KMS-11 (cell line): ENCODE measurements around the gene DTL.

Experiments
- H2AFZ ChIP-seq: fragments of 200-600 bp; sonication (generic); 2 replicates; pipeline ENCODE4 v1.6.1; 2016; ENCODE audit warnings: antibody characterized with exemption, mixed run types, low read depth
- H3K27ac ChIP-seq: fragments of 200-600 bp; sonication (generic); 2 replicates; pipeline ENCODE4 v1.6.1; 2016; ENCODE audit warnings: mild to moderate bottlenecking, mixed run types
- H3K27me3 ChIP-seq: fragments of 200-600 bp; sonication (generic); 2 replicates; pipeline ENCODE4 v1.6.1; 2017; ENCODE audit warnings: mild to moderate bottlenecking, low read depth, mixed run types, moderate library complexity; ENCODE audit not compliant: insufficient read depth
- H3K36me3 ChIP-seq: fragments of 200-600 bp; sonication (generic); 2 replicates; pipeline ENCODE4 v1.6.1; 2017; ENCODE audit warnings: mild to moderate bottlenecking, mixed run types; ENCODE audit not compliant: insufficient read depth
- H3K4me1 ChIP-seq: fragments of 200-600 bp; sonication (generic); 2 replicates; pipeline ENCODE4 v1.6.1; 2016; ENCODE audit warnings: mild to moderate bottlenecking, low read depth, mixed run types; ENCODE audit not compliant: poor library complexity, severe bottlenecking
- H3K4me2 ChIP-seq: fragments of 200-600 bp; sonication (generic); 2 replicates; pipeline ENCODE4 v1.7.0; 2016; ENCODE audit warnings: mild to moderate bottlenecking, mixed run types
- H3K4me3 ChIP-seq: fragments of 200-600 bp; sonication (generic); IDR thresholded peaks from 2 replicates; pipeline ENCODE4 v1.6.1; 2017; ENCODE audit warnings: low read depth, low read length, mixed read lengths; ENCODE audit not compliant: insufficient read depth
- H3K79me2 ChIP-seq: fragments of 200-600 bp; sonication (generic); 2 replicates; pipeline ENCODE4 v1.6.1; 2016; ENCODE audit warnings: low read depth, mixed run types; ENCODE audit not compliant: insufficient read depth
- H3K9ac ChIP-seq: fragments of 200-600 bp; sonication (generic); 2 replicates; pipeline ENCODE4 v1.6.1; 2016; ENCODE audit warnings: mild to moderate bottlenecking, mixed run types
- H4K20me1 ChIP-seq: fragments of 200-600 bp; sonication (generic); 2 replicates; pipeline ENCODE4 v1.6.1; 2016; ENCODE audit warnings: mild to moderate bottlenecking, mixed run types; ENCODE audit not compliant: insufficient read depth
- TF ChIP-seq, protein P1 (sequence below): fragments of 200-600 bp; sonication (generic); conservative IDR thresholded peaks from 2 replicates; pipeline ENCODE4 v1.6.1; 2017; ENCODE audit warnings: low read depth, mild to moderate bottlenecking, antibody characterized with exemption, low read length, moderate library complexity, mixed read lengths

DTL gene

DNA sequence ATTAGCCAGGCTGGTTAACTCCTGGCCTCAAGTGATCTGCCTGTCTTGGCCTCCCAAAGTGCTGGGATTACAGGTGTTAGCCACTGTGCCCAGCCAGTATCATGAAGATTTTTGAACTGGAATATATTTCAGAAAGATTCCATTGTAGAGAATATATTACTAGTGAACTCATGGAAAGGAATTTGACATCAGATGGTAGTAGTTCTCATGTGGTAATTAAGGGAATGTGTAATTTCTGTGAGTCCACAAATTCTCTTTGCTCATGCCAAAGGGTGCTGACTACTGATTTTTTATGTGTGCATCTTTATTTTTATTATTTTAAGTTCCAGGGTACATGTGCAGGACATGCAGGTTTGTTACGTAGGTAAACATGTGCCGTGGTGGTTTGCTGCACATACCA, 10.4 kb downstream of the DTL start:
- TF ChIP-seq, protein P1, sequence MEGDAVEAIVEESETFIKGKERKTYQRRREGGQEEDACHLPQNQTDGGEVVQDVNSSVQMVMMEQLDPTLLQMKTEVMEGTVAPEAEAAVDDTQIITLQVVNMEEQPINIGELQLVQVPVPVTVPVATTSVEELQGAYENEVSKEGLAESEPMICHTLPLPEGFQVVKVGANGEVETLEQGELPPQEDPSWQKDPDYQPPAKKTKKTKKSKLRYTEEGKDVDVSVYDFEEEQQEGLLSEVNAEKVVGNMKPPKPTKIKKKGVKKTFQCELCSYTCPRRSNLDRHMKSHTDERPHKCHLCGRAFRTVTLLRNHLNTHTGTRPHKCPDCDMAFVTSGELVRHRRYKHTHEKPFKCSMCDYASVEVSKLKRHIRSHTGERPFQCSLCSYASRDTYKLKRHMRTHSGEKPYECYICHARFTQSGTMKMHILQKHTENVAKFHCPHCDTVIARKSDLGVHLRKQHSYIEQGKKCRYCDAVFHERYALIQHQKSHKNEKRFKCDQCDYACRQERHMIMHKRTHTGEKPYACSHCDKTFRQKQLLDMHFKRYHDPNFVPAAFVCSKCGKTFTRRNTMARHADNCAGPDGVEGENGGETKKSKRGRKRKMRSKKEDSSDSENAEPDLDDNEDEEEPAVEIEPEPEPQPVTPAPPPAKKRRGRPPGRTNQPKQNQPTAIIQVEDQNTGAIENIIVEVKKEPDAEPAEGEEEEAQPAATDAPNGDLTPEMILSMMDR = no peak
- Histone ChIP-seq H3K79me2 (peaks cover 60% of the 10 kb centered on the region), H3K4me2 (no peak overlapping the region), H3K4me1 (peaks cover 12% of the 10 kb centered on the region), H3K4me3 (no peak overlapping the region), H2AFZ (no peak overlapping the region), H4K20me1 (peaks cover 2% of the 10 kb centered on the region), H3K27ac (no peak overlapping the region), H3K36me3 (peaks cover 7% of the 10 kb centered on the region; the same call in 1 of the 2 replicates), H3K27me3 (no peaks in the 10 kb centered on the region), H3K9ac (no peak overlapping the region)

DNA sequence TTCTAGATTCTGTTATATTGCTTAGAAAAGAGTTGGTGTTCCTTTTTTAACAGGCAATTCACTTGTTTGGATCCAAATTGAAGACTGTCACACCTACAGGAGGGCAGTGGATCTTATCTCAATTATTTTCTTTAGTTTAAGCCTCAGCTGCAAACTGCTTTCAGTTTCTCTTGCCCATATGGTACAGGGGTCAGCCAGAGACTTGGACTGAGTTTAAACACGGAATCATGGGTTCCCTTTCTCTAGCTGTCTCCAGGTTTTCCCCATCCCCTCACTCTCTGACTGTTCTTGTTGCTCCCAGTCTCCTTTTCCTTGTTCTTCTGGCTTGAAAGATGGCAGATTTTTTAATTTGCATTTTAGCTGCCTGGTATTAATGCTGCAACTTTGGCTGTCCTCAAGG, 18.4 kb downstream of the DTL start:
- H3K4me2 ChIP-seq = no peak overlapping the region; the same call in 1 of the 2 replicates
- no peaks in the 10 kb centered on the region for H4K20me1 ChIP-seq
- H3K4me3 ChIP-seq = no peak overlapping the region
- H3K9ac ChIP-seq = no peak overlapping the region
- TF ChIP-seq, protein P1 = no peak
- peaks cover 24% of the 10 kb centered on the region for H3K4me1 ChIP-seq
- no peaks in the 10 kb centered on the region; the same call in 1 of the 2 replicates for H3K36me3 ChIP-seq
- no peak overlapping the region for H3K27ac ChIP-seq
- H2AFZ ChIP-seq = no peak overlapping the region
- no peaks in the 10 kb centered on the region for H3K27me3 ChIP-seq
- H3K79me2 ChIP-seq = peaks cover 12% of the 10 kb centered on the region; the same call in 1 of the 2 replicates

DNA sequence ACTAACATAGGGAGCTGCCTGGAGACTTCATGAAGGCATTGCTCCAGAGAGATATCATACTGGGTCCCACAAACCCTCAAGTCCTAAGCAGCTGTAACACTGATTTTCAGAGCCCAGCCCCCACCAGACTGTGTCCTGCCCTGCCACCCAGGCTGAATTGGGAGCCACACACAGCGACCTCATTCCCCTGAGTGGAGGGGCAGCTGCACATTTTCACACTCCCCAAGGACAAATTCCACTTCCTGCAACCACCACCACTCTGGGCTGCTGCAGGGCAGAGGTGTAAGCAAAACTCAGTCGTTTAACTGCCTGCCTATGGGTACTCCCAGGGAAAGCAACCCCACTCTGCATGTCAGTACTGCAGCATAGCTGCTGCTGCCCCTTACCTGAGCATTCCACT, 19.8 kb downstream of the DTL start:
- Histone ChIP-seq H3K4me2 (no peak overlapping the region), H3K79me2 (0 out of 2 replicates have a peak, but pooled peaks cover 4% of the 10 kb centered on the region), H3K27me3 (no peaks in the 10 kb centered on the region), H3K4me3 (no peak overlapping the region), H3K27ac (no peak overlapping the region), H4K20me1 (no peaks in the 10 kb centered on the region), H3K9ac (no peak overlapping the region), H3K36me3 (no peaks in the 10 kb centered on the region; the same call in 1 of the 2 replicates), H2AFZ (no peak overlapping the region), H3K4me1 (peaks cover 24% of the 10 kb centered on the region)
- TF ChIP-seq, protein P1 = no peak

DNA sequence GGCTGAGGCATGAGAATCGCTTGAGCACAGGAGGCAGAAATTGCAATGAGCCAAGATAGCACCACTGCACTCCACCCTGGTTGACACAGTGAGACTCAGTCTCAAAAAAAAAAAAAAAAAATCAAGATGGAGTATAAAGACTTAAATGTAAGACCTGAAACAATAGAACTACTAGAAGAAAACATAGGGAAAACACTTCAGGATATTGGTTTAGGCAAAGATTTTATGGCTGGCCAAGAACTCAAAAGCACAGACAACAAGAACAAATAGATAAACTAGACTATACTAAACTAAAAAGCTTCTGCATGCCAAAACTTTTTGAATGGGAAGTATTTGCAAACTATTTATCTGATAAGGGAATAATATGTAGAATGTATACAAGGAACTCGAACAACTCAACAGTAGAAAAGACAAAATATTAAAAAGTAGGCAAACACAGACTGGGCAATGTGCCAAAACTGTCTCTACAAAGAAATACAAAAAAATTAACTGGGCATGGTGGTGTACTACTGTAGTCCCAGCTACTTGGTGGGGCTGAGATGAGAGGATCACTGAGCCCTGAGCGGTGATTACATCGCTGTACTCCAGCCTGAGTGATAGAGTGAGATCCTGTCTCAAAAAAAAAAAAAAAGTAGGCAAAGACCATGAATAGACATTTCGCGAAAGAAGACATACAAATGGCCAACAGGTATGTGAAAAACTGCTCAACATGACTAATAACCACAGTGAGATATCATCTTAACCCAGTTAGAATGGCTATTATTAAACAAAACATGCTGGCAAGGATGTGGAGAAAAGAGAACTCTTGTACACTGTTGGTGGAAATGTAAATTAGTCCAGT, 25.3 kb downstream of the DTL start:
- no peak overlapping the region for H2AFZ ChIP-seq
- TF ChIP-seq, protein P1 = no peak
- H3K27ac ChIP-seq = no peak overlapping the region
- H3K4me2 ChIP-seq = no peak overlapping the region
- H4K20me1 ChIP-seq = 0 out of 2 replicates have a peak, but pooled peaks cover 5% of the 10 kb centered on the region
- H3K9ac ChIP-seq = no peak overlapping the region
- H3K36me3 ChIP-seq = no peaks in the 10 kb centered on the region; the same call in 1 of the 2 replicates
- no peaks in the 10 kb centered on the region for H3K27me3 ChIP-seq
- no peaks in the 10 kb centered on the region for H3K4me1 ChIP-seq
- no peak overlapping the region for H3K4me3 ChIP-seq
- H3K79me2 ChIP-seq = no peaks in the 10 kb centered on the region
